ENCODE results near the gene PICALM.
"Not testable (repeated sequence)": the region's sequence is repeated elsewhere in the genome, so short reads cannot be mapped to it uniquely, and the experiment has no call there.

The PICALM gene

DNA sequence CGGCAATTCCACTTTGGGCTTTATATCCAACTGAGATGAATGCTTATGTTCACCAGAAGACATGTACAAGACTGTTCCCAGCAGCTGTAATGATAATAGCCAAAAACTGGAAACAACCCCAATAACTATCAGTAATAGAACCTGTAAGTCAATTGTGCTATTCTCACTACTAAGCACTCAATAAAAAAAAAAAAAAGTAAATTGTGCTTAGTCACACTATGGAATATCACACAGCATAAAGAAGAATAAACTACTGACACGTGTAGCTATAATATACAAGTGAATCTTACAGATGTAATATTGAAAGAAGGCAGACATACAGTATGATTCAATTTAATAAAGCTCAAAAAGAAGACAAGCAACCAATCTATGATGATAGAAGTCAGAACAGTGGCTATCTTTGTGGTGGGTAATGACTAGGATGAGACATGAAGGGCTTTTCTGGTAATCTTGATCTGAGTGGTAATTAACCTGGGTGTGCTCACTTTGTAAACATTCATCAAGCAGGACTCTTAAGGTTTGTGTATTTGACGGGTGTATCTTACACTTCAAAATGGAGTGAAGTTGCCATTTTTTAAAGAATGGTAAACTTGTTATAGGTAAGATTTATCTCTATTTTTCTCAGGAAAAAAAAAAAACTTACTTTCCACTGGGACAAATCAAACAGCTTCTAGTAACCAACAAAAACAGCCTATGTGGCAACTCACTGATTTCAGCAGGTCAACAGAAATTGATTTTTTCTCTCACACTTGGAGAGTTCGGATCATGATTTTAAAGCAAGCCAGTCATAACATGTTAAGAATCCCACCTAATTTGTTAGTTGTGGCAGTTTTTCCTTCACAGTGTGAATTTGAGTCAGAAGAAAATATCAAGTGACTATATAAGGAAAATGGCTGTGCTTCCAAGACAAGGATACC lies 129.5 kb downstream of the PICALM start:
- DNase-seq, result no peak

DNA sequence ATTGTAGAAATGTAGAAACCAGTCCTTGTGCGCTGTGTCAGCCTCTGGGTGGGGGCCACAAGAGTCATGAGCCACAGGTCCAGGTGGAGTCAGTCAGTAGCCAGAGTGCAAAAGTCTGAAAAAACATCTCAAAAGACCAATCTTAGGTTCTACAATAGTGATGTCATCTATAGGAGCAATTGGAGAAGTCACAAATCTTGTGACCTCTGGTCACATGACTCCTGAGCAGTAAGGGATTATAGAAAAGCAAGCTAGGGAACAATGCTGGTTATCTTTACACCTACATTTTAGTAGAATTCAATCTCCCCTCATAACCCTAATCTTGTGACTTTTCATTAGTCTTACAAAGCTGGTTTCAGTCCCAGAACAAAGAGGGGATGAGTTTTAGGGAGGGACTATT lies 131.0 kb downstream of the PICALM start:
- DNase-seq, result no peak

DNA sequence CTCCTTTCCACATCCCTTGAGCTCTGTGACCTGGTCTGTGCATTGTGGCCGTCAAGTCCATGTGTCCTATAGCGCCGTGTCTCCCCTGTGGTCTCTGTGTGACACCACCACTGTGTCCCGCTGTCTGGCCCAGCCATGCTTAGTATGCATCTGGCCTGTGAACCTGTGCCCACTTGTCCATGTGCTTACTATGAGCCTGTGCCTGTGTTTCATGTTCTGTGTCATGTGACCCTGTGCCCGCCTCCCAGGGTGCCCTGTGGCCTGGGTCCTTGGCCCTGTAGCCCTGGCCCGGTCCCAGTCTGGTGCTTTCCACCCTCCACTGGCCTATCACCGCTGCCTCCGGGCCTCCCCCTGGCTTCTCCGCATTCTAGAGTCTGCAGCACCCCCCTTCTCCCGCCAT lies 133.1 kb downstream of the PICALM start:
- DNase-seq, result no peak

- DNase-seq, result no peak
Measured at GRCh38 chr11:85934596-85935169, 134.2 kb downstream of the PICALM start.

- no peak for DNase-seq
Measured at GRCh38 chr11:85930879-85931366, 138.0 kb downstream of the PICALM start.

DNA sequence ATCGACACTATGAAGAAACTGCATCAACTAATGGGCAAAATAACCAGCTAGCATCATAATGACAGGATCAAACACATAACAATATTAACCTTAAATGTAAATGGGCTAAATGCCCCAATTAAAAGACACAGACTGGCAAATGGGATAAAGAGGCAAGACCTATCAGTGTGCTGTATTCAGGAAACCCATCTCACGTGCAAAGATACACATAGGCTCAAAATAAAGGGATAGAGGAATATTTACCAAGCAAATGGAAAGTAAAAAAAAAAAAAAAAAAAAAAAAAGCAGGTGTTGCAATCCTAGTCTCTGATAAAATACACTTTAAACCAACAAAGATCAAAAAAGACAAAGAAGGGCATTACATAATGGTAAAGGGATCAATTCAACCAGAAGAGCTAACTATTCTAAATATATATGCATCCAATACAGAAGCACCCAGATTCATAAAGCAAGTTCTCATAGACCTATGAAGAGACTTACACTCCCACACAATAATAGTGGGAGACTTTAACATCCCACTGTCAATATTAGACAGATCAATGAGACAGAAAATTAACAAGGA lies 142.2 kb downstream of the PICALM start:
- DNase-seq, result not testable (repeated sequence)

- DNase-seq, result no peak
Measured at GRCh38 chr11:85923455-85923854, 145.4 kb downstream of the PICALM start.

DNA sequence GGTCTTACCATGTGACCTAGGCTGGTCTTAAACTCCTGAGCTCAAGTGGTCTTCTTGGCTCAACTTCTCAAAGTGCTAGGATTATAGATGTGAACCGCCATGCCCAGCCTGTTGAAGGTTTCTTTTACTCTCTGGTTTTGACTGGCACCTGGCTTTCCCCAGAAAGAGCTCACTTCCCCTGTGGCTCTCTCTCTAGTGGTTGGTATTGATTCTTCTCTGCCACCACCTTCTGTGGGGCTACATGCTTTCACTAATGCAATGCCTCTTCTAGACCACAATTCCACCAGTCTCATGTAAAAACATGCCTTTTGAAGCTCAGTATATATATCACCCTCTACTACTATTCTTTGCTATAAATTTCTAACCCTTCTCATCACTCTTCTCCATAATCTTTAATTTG lies 146.5 kb downstream of the PICALM start:
- no peak for DNase-seq

- no peak for DNase-seq
Measured at GRCh38 chr11:85918910-85919794, 149.7 kb downstream of the PICALM start.

GRCh38 chr11:85914425-85914824 lies 154.5 kb downstream of the PICALM start:
- DNase-seq, result no peak

DNA sequence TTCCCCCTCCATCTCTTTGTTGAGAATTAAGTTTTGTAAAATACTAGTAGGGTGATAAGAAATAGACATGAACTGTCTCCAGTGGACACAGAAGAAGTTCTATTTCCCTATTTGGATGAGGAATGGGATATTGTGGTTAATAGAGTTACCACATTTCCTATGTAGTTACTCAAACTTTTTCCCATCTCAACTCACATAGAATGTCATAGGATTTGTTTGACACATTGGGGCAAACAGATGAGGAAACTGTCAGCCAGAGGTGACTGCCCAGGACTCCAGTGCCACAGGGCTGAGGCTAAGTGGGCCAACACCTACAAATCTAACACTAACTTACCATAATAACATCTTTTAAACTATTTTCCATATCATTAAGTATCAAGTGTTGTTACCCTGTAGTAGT lies 155.4 kb downstream of the PICALM start:
- DNase-seq, result no peak

DNA sequence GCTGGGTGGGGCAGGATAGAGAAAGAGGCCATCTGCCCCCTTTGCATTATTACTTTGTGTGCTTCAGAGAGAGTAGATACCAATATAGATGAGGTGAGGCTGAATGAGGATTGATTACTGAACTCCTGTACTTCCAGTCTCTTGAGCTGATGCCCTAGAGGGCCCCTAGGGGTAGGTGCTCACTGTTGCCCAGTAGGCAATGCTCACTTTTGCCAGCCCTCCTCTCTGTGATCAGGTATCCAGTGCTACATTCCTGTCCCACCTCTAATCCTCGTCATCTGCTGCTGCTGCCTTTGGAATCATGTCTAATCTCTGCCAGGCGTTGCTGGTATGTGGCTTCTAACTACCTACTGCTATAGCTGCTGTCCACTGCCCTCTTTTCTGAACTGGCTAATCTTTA lies 156.5 kb downstream of the PICALM start:
- DNase-seq, result no peak
